GM19438 (cell line): ENCODE data around the gene ZNF334.

Experiments used
- ATAC-seq: cut with Tn5 transposase; IDR thresholded peaks from one replicate; pipeline ENCODE4 v1.9.1; 2021; ENCODE audit warnings: low read depth; ENCODE audit not compliant: unreplicated experiment

Gene ZNF334

GRCh38 chr20:46546298-46546697, 32.9 kb upstream of the ZNF334 start:
- no peak for ATAC-seq

DNA sequence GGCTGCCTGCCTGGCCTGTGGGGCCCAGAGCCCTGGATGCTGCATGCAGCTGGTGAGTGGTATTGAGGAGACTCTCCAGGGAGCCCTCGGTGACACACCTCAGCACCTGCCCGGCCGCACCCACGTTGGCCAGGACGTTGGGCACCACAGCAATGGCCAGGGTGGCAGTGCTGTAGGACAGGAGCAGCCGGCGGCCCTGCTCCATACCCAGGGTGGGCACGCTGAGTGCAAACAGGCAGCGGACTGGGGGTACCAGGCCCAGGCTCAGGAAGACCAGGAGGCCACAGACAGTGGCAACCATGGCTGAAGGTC, 32.4 kb upstream of the ZNF334 start:
- no peak for ATAC-seq

- no peak for ATAC-seq
Measured at GRCh38 chr20:46545077-46545826, 31.9 kb upstream of the ZNF334 start.

- ATAC-seq: no peak
Measured at GRCh38 chr20:46544576-46544975, 31.2 kb upstream of the ZNF334 start.

DNA sequence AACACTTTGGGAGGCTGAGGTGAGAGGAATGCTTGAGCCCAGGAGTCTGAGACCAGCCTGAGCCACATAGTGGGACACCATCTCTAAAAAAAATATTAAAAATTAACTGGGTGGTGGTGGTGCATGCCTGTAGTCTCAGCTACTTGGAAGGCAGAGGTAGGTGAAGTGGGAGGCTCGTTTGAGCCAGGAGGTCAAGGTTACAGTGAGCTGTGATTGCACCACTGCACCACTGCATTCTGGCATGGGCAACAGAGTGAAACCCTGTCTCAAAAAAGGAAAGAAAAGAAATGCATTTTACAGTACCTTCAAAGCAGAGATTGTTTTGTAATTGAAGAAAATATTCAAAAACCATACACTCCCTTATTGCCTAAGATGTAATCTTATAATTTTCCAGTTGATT, 30.6 kb upstream of the ZNF334 start:
- no peak for ATAC-seq

- no peak for ATAC-seq
Measured at GRCh38 chr20:46543033-46543432, 29.7 kb upstream of the ZNF334 start.

GRCh38 chr20:46541229-46541935, 28.0 kb upstream of the ZNF334 start:
- ATAC-seq: no peak

GRCh38 chr20:46539113-46539512, 25.8 kb upstream of the ZNF334 start:
- no peak for ATAC-seq

- no peak for ATAC-seq
Measured at GRCh38 chr20:46530640-46531039, 17.3 kb upstream of the ZNF334 start.

GRCh38 chr20:46523696-46524328, 10.5 kb upstream of the ZNF334 start:
- no peak for ATAC-seq

- no peak for ATAC-seq
Measured at GRCh38 chr20:46523108-46523507, 9.7 kb upstream of the ZNF334 start.

GRCh38 chr20:46520976-46521579, 7.7 kb upstream of the ZNF334 start:
- no peak for ATAC-seq

DNA sequence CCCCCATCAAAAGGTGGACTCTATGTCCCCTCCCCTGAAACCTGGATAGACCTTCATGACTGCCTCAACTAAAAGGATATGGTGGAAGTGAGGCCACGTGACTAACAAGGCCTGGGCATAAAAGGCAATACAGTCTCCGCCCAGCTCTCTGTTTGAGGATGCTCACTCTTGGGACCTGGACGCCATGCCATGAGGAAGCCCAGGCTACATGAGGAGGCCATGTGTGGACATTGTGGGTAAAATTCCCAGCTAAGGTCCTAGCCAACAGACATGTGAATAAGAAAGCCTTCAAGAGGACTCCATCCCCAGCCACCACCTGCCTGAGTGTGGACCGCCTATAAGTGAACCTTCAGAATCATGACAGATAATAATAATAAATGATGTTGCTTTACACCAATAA, 7.2 kb upstream of the ZNF334 start:
- ATAC-seq: no peak

DNA sequence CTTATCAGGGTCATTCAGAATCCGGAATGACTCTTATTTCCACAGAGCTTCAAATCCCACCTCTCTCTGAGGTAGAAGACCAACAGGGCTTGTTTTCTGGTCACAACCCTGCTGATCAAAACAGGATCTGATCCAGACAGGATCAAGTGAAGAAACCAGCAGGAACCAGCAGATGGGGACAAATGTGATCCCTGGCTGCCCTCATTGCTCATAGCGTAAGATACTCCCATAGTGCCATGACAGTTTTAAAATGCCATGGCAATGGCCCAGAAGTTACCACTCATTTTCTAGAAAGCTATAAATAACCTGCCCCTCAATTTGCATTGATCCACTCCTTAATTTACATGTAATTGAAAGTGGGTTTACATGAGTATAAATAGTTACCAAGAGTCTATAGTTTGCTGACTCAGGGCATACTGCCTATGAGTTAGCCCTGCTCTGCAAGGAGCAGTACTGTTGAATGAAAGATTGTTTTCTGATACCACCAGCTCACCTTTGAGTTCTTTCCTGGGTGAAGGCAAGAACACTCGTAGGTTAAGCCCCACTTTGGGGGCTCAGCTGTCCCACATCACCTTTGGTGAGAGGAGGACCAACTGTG, 6.2 kb upstream of the ZNF334 start:
- ATAC-seq: no peak

GRCh38 chr20:46509523-46509922, 3.8 kb downstream of the ZNF334 start:
- no peak for ATAC-seq

- ATAC-seq: no peak
Measured at GRCh38 chr20:46507760-46508407, 5.5 kb downstream of the ZNF334 start.

DNA sequence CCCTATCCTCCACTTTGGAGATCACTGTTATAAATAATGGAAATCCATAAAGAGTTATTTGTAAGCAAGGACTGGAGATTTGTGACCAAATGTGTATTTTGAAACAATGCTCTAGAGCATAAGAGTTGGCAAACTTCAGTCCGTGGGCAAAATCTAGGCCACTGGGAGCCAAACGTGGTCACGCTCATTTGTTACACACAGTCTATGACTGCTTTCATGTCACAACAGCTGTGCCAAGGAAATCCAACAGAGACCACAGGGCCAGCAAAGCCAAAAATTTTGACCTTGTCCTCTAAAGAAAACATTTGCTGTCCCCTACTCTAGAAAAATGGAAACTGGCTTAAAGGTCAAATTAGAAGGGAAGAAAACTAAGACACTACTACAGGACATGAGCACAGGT, 7.9 kb downstream of the ZNF334 start:
- no peak for ATAC-seq

DNA sequence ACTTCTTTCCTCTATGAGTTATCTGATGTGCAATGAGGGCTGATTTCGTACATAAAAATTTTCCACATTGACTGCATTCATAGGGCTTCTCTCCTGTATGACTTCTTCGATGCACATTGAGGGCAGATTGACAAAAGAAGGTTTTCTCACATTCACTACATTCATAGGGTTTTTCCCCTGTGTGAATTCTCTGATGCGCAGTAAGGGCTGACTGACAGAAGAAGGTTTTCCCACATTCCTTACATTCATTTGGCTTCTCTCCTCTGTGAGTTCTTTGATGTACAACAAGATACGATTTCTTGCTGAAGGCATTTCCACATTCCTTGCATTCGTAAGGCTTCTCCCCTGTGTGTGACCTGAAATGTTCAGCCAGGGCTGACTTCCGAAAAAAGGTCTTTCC, 11.4 kb downstream of the ZNF334 start:
- no peak for ATAC-seq

DNA sequence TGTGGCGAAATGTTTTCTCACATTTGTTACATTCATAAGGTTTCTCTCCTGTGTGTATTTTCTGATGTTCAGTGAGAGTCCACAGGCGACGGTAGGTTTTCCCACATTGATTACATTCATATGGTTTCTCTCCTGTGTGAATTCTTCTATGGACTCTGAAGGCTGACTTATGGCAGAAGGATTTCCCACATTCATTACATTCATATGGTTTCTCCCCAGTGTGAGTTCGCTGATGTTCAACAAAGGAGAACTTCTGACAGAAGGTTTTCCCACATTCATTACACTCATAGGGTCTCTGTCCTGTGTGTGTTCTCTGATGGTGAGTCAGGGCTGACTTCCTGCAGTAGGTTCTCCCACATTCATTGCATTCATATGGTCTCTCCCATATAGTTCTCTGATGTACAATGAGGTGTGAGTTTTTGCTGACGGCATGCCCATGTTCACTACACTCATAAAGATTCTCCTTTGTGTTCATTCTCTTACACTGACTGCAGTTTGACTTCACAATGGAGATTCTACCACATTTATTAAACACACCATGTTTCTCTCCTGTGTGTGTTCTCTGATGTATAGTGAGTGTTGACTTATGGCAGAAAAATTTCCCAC, 11.9 kb downstream of the ZNF334 start:
- no peak for ATAC-seq

- no peak for ATAC-seq
Measured at GRCh38 chr20:46494077-46494476, 19.3 kb downstream of the ZNF334 start.
